Vagina (tissue), 2 donors: Measurements from ENCODE around the gene NAA16.

Source experiments
- POLR2A ChIP-seq, 2 donors: fragments of 450-650 bp; IDR thresholded peaks; one replicate each; pipeline ENCODE4 v1.6.1; 2017; ENCODE audit warnings: antibody characterized with exemption in 2 of 2, mild to moderate bottlenecking in 2 of 2, moderate library complexity in 2 of 2
- POLR2AphosphoS5 ChIP-seq, 2 donors: sonication (generic); formaldehyde crosslinking; IDR thresholded peaks; one replicate each; pipeline ENCODE4 v1.9.0; 2017; ENCODE audit warnings: antibody characterized with exemption in 2 of 2, mild to moderate bottlenecking in 2 of 2, low read depth in 1 of 2; ENCODE audit not compliant: insufficient read depth in 1 of 2
- TF ChIP-seq, protein P1 (sequence below), 3 experiments: fragments of 450-650 bp in 2 of 3; fragments of 200-600 bp in 1 of 3; sonication (generic) in 1 of 3; IDR thresholded peaks; one replicate each; pipeline ENCODE4 v1.5.1; 2017 to 2019; ENCODE audit warnings: antibody characterized with exemption in 3 of 3, mild to moderate bottlenecking in 2 of 3, moderate library complexity in 2 of 3

DNA sequence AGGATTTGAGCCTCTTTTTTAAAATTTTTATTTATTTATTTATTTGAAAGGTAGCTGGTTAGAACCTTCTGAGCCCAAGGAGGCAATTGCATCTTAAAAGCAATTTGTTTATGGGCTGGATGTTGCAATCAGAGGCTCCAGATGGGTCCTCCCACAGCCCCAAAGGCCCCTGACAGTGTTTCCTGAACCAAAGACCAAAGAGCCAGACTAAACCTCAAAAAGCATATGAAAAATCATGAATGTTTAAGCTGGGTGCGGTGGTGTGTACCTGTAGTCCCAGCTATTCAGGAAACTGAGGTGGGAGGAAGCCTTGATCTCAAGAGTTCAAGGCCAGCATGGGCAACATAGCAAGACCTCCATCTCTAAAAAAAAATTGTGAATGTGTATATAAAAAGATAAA, 78.5 kb downstream of the NAA16 start:
- TF ChIP-seq, protein P1, sequence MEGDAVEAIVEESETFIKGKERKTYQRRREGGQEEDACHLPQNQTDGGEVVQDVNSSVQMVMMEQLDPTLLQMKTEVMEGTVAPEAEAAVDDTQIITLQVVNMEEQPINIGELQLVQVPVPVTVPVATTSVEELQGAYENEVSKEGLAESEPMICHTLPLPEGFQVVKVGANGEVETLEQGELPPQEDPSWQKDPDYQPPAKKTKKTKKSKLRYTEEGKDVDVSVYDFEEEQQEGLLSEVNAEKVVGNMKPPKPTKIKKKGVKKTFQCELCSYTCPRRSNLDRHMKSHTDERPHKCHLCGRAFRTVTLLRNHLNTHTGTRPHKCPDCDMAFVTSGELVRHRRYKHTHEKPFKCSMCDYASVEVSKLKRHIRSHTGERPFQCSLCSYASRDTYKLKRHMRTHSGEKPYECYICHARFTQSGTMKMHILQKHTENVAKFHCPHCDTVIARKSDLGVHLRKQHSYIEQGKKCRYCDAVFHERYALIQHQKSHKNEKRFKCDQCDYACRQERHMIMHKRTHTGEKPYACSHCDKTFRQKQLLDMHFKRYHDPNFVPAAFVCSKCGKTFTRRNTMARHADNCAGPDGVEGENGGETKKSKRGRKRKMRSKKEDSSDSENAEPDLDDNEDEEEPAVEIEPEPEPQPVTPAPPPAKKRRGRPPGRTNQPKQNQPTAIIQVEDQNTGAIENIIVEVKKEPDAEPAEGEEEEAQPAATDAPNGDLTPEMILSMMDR (IDR thresholded peaks at IDR 0.05): no peak
- TF ChIP-seq POLR2A (IDR thresholded peaks at IDR 0.05) (no peak), POLR2AphosphoS5 (IDR thresholded peaks at IDR 0.05; ENCODE audit: insufficient read depth in 1 of 2, low read depth in 1 of 2) (no peak)
